GM23248 (cell line): ENCODE results near the gene HTT.

Source experiments
- EZH2 ChIP-seq: fragments of 200-600 bp; sonication (generic); IDR thresholded peaks from 2 replicates; pipeline ENCODE4 v1.6.1; 2018; ENCODE audit warnings: antibody characterized with exemption, mild to moderate bottlenecking; ENCODE audit not compliant: insufficient read depth, poor library complexity, severe bottlenecking
- EZH2phosphoT487 ChIP-seq: fragments of 200-600 bp; sonication (generic); IDR thresholded peaks from 2 replicates; pipeline ENCODE4 v1.6.1; 2018; ENCODE audit warnings: antibody characterized with exemption, moderate library complexity, mild to moderate bottlenecking, low read depth; ENCODE audit not compliant: insufficient read depth

- TF ChIP-seq EZH2 = no peak
- no peak for TF ChIP-seq EZH2phosphoT487
These were observed 188.8 kb downstream of the HTT start for GRCh38 chr4:3263053-3263875.
